HUES48 (cell line): ENCODE results near the gene RPH3AL.

Experiments
- H3K27ac ChIP-seq: one replicate; pipeline ENCODE4 v1.7.0; 2013; ENCODE audit warnings: low read depth, low read length, inconsistent platforms
- H3K27me3 ChIP-seq: 2 replicates; pipeline ENCODE4 v1.6.1; 2013; ENCODE audit warnings: mild to moderate bottlenecking, low read length; ENCODE audit not compliant: control insufficient read depth, insufficient read depth
- H3K36me3 ChIP-seq: 2 replicates; pipeline ENCODE4 v1.6.1; 2013; ENCODE audit warnings: low read length; ENCODE audit not compliant: control insufficient read depth, insufficient read depth
- H3K4me1 ChIP-seq: 2 replicates; pipeline ENCODE4 v1.6.1; 2013; ENCODE audit warnings: mild to moderate bottlenecking, low read length; ENCODE audit not compliant: control insufficient read depth, insufficient read depth
- H3K4me3 ChIP-seq: 2 replicates; pipeline ENCODE4 v1.5.1; 2013; ENCODE audit warnings: mild to moderate bottlenecking, low read depth, low read length
- H3K9ac ChIP-seq: 2 replicates; pipeline ENCODE4 v1.6.1; 2013; ENCODE audit warnings: mild to moderate bottlenecking, low read depth, low read length, moderate library complexity
- H3K9me3 ChIP-seq: 2 replicates; pipeline ENCODE4 v1.6.1; 2013; ENCODE audit warnings: low read length; ENCODE audit not compliant: control insufficient read depth, insufficient read depth

Gene RPH3AL

GRCh38 chr17:283911-284675 lies 68.5 kb downstream of the RPH3AL start:
- Histone ChIP-seq H3K27ac (no peak overlapping the region), H3K4me3 (no peak overlapping the region), H3K4me1 (no peaks in the 10 kb centered on the region), H3K27me3 (no peaks in the 10 kb centered on the region), H3K9ac (no peak overlapping the region), H3K36me3 (no peaks in the 10 kb centered on the region), H3K9me3 (no peaks in the 10 kb centered on the region)

- no peaks in the 10 kb centered on the region for H3K9me3 ChIP-seq
- H3K27ac ChIP-seq = no peak overlapping the region
- H3K4me3 ChIP-seq = no peak overlapping the region
- no peaks in the 10 kb centered on the region for H3K27me3 ChIP-seq
- no peaks in the 10 kb centered on the region for H3K4me1 ChIP-seq
- H3K36me3 ChIP-seq = no peaks in the 10 kb centered on the region
- H3K9ac ChIP-seq = no peak overlapping the region
Measured at GRCh38 chr17:282912-283882, 69.4 kb downstream of the RPH3AL start.

GRCh38 chr17:282000-282911 lies 70.4 kb downstream of the RPH3AL start:
- H3K27me3 ChIP-seq = no peaks in the 10 kb centered on the region
- H3K4me3 ChIP-seq = no peak overlapping the region
- no peak overlapping the region for H3K27ac ChIP-seq
- no peaks in the 10 kb centered on the region for H3K4me1 ChIP-seq
- no peaks in the 10 kb centered on the region for H3K9me3 ChIP-seq
- no peak overlapping the region for H3K9ac ChIP-seq
- H3K36me3 ChIP-seq = no peaks in the 10 kb centered on the region

GRCh38 chr17:281365-281999 lies 71.1 kb downstream of the RPH3AL start:
- H3K9ac ChIP-seq = no peak overlapping the region
- H3K4me1 ChIP-seq = no peaks in the 10 kb centered on the region
- no peak overlapping the region for H3K4me3 ChIP-seq
- no peaks in the 10 kb centered on the region for H3K27me3 ChIP-seq
- no peaks in the 10 kb centered on the region for H3K36me3 ChIP-seq
- no peaks in the 10 kb centered on the region for H3K9me3 ChIP-seq
- no peak overlapping the region for H3K27ac ChIP-seq

- no peak overlapping the region for H3K27ac ChIP-seq
- no peaks in the 10 kb centered on the region for H3K9me3 ChIP-seq
- H3K27me3 ChIP-seq = no peaks in the 10 kb centered on the region
- H3K9ac ChIP-seq = no peak overlapping the region
- H3K4me3 ChIP-seq = no peak overlapping the region
- no peaks in the 10 kb centered on the region for H3K36me3 ChIP-seq
- H3K4me1 ChIP-seq = no peaks in the 10 kb centered on the region
Measured at GRCh38 chr17:280901-281300, 71.7 kb downstream of the RPH3AL start.

GRCh38 chr17:280216-280615 lies 72.4 kb downstream of the RPH3AL start:
- no peaks in the 10 kb centered on the region for H3K4me1 ChIP-seq
- no peak overlapping the region for H3K9ac ChIP-seq
- H3K9me3 ChIP-seq = no peaks in the 10 kb centered on the region
- H3K27me3 ChIP-seq = no peaks in the 10 kb centered on the region
- H3K4me3 ChIP-seq = no peak overlapping the region
- no peaks in the 10 kb centered on the region for H3K36me3 ChIP-seq
- H3K27ac ChIP-seq = no peak overlapping the region

- no peak overlapping the region for H3K4me3 ChIP-seq
- no peaks in the 10 kb centered on the region for H3K9me3 ChIP-seq
- no peak overlapping the region for H3K9ac ChIP-seq
- H3K27ac ChIP-seq = no peak overlapping the region
- H3K27me3 ChIP-seq = no peaks in the 10 kb centered on the region
- no peaks in the 10 kb centered on the region for H3K36me3 ChIP-seq
- H3K4me1 ChIP-seq = no peaks in the 10 kb centered on the region
Measured at GRCh38 chr17:279776-280175, 72.8 kb downstream of the RPH3AL start.

- H3K27ac ChIP-seq = no peak overlapping the region
- H3K4me1 ChIP-seq = no peaks in the 10 kb centered on the region
- no peak overlapping the region for H3K4me3 ChIP-seq
- H3K9ac ChIP-seq = no peak overlapping the region
- no peaks in the 10 kb centered on the region for H3K9me3 ChIP-seq
- H3K36me3 ChIP-seq = no peaks in the 10 kb centered on the region
- no peaks in the 10 kb centered on the region for H3K27me3 ChIP-seq
Measured at GRCh38 chr17:279331-279730, 73.3 kb downstream of the RPH3AL start.

GRCh38 chr17:278676-279059 lies 73.9 kb downstream of the RPH3AL start:
- Histone ChIP-seq H3K27ac (no peak overlapping the region), H3K27me3 (no peaks in the 10 kb centered on the region), H3K36me3 (no peaks in the 10 kb centered on the region), H3K9ac (no peak overlapping the region), H3K4me1 (no peaks in the 10 kb centered on the region), H3K4me3 (no peak overlapping the region), H3K9me3 (no peaks in the 10 kb centered on the region)

GRCh38 chr17:278055-278675 lies 74.4 kb downstream of the RPH3AL start:
- H3K9me3 ChIP-seq = no peaks in the 10 kb centered on the region
- H3K36me3 ChIP-seq = no peaks in the 10 kb centered on the region
- no peak overlapping the region for H3K27ac ChIP-seq
- no peaks in the 10 kb centered on the region for H3K27me3 ChIP-seq
- no peak overlapping the region for H3K9ac ChIP-seq
- no peak overlapping the region for H3K4me3 ChIP-seq
- no peaks in the 10 kb centered on the region for H3K4me1 ChIP-seq
